Transverse colon (tissue), 4 donors: Measurements from ENCODE around the gene RNASEL. TPM values are rescaled to one million over a fixed set of nuclear protein-coding genes. Genes with fewer than 3 reads are reported as not detected.
A peak's percentile ranks its signal among the peaks of the same experiment; 100 is the strongest.

ENCODE experiments used
- DNase-seq: peaks from one replicate; pipeline ENCODE4 v3.0.0-alpha.2; 2019
- H3K27ac ChIP-seq, 4 donors: fragments of 200-600 bp; sonication (generic); 2 replicates each; pipeline ENCODE4 v1.5.1; 2016 to 2018; ENCODE audit warnings: inconsistent platforms in 4 of 4
- H3K27me3 ChIP-seq: fragments of 200-600 bp; sonication (generic); 2 replicates; pipeline ENCODE4 v1.5.1; 2017; ENCODE audit warnings: inconsistent platforms
- H3K36me3 ChIP-seq, 4 donors: fragments of 200-600 bp; sonication (generic); 2 replicates each; pipeline ENCODE4 v1.5.1; 2017 to 2019; ENCODE audit warnings: inconsistent platforms in 4 of 4
- H3K4me1 ChIP-seq, 4 donors: fragments of 200-600 bp; sonication (generic); 2 replicates each; pipeline ENCODE4 v1.5.1; 2017 to 2020; ENCODE audit warnings: inconsistent platforms in 4 of 4
- H3K4me3 ChIP-seq, 4 donors: fragments of 200-600 bp; sonication (generic); 1 replicate in 1 of 4; 2 replicates in 3 of 4; pipeline versions ENCODE4 v1.5.1 to v1.6.1; 2017 to 2019; ENCODE audit warnings: inconsistent platforms in 4 of 4
- H3K9me3 ChIP-seq, 2 donors: fragments of 200-600 bp; sonication (generic); 2 replicates each; pipeline ENCODE4 v1.5.1; 2017 to 2019; ENCODE audit warnings: inconsistent platforms in 2 of 2
- CTCF ChIP-seq, 5 experiments: fragments of 200-600 bp in 3 of 5; fragments of 450-650 bp in 2 of 5; sonication (generic) in 3 of 5; IDR thresholded peaks; 1 replicate in 2 of 5; 2 replicates in 3 of 5; pipeline ENCODE4 v1.5.1; 2016 to 2017; ENCODE audit warnings: antibody characterized with exemption in 5 of 5, inconsistent platforms in 3 of 5, mild to moderate bottlenecking in 2 of 5, moderate library complexity in 1 of 5
- EP300 ChIP-seq: sonication (generic); formaldehyde crosslinking; IDR thresholded peaks from one replicate; pipeline ENCODE4 v1.6.1; 2017; ENCODE audit warnings: antibody characterized with exemption, low read depth
- POLR2A ChIP-seq: fragments of 450-650 bp; IDR thresholded peaks from one replicate; pipeline ENCODE4 v1.6.1; 2016; ENCODE audit warnings: antibody characterized with exemption, mild to moderate bottlenecking, moderate library complexity
- POLR2AphosphoS5 ChIP-seq, 3 donors: sonication (generic); formaldehyde crosslinking; IDR thresholded peaks; one replicate each; pipeline ENCODE4 v1.6.1; 2016; ENCODE audit warnings: antibody characterized with exemption in 3 of 3
- WGBS, 2 donors: methylation state at CpG; one replicate each; pipeline ENCODE4 v1.1.5; 2018; ENCODE audit warnings: low coverage in 1 of 2; 5-methylcytosine and 5-hydroxymethylcytosine counted together
- in situ Hi-C, 4 donors: fragments of 200-750 bp; cut with MboI; loops; one replicate each; pipeline versions ENCODE4 v1.15.0 to v1.15.1; 2017; ENCODE audit warnings: low sequenced_read_pairs in 3 of 4, low pct_ligation_motif_present in 1 of 4, low pct_unique_long_range_greater_than_20kb in 1 of 4
- intact Hi-C: fragments of 100-400 bp; cut with DNase I; formaldehyde crosslinking; loops from one replicate; pipeline ENCODE4 v1.15.1; 2023; ENCODE audit warnings: low total_unique reads
- total RNA-seq, 4 donors: library from RNA; depleted of rRNA; stranded (reverse); fragments of >200 nt; gene quantifications; one replicate each; pipeline ENCODE4 v1.1.0, GENCODE V29; 2016

The RNASEL gene
- total RNA-seq, 4 donors from 2014 or later: 9.0 to 19.9 (median 15.4) TPM

GRCh38 chr1:182600036-182600713 is 11.1 kb upstream of the RNASEL start:
- in situ Hi-C loops: loop anchor here in 2 of 4 donors (5.0 kb wide), 1 partner anchor 187 kb away; the partner anchor contains the start of gene NPL (in 2 of the 2)
- Histone ChIP-seq H3K27me3 (no peaks in the 10 kb centered on the region), H3K4me3 (no peak overlapping the region)

GRCh38 chr1:182599339-182599738 is 10.3 kb upstream of the RNASEL start:
- intact Hi-C loops: no loop called here
- H3K27ac ChIP-seq: no peak overlapping the region
- DNase-seq: no peak

More at GRCh38 chr1:182600036-182600713, 11.1 kb upstream of the RNASEL start:
- intact Hi-C loops: loop anchor here (2.0 kb wide), 1 partner anchor 183 kb away; no protein-coding TSS in a partner anchor
- TF ChIP-seq POLR2A (no peak), POLR2AphosphoS5 (IDR thresholded peaks at IDR 0.05) (no peak), EP300 (no peak), CTCF (IDR thresholded peaks at IDR 0.05) (no peak)
- WGBS, 2 donors: 76 to 100% methylated on average over 3 to 17 of the region's 17 CpGs
- Histone ChIP-seq H3K4me1 (peaks cover 4 to 16% (median 11%) of the 10 kb centered on the region in 4 donors), H3K36me3 (no peaks in the 10 kb centered on the region), H3K27ac (no peak overlapping the region), H3K9me3 (no peaks in the 10 kb centered on the region)
- DNase-seq: no peak

GRCh38 chr1:182598296-182598695 is 9.2 kb upstream of the RNASEL start:
- Histone ChIP-seq H3K4me3 (no peak overlapping the region), H3K9me3 (no peaks in the 10 kb centered on the region), H3K4me1 (peaks cover 0 to 2% (median 0%) of the 10 kb centered on the region in 4 donors), H3K27ac (no peak overlapping the region), H3K36me3 (no peaks in the 10 kb centered on the region), H3K27me3 (no peaks in the 10 kb centered on the region)
- intact Hi-C loops (no loop called here), in situ Hi-C loops (loop anchor here in 3 of 4 donors (5.0 to 25.0 kb wide), 4 partner anchors 153 to 511 kb away; partner anchors contain the start of gene NPL (in 1 of the 3))
- TF ChIP-seq CTCF (IDR thresholded peaks at IDR 0.05) (no peak), EP300 (no peak)
- WGBS, 2 donors: 68% methylated on average over 5 of the region's 5 CpGs; no CpG with 5 or more reads in 1 of the 2 donors
- no peak for DNase-seq

More at GRCh38 chr1:182599339-182599738, 10.3 kb upstream of the RNASEL start:
- H3K4me3 ChIP-seq: no peak overlapping the region
- in situ Hi-C loops: loop anchor here in 3 of 4 donors (5.0 to 25.0 kb wide), 4 partner anchors 155 to 512 kb away; partner anchors contain the start of gene NPL (in 1 of the 3)
- 90% methylated on average over 6 of the region's 6 CpGs; no CpG with 5 or more reads in 1 of the 2 donors for WGBS, 2 donors
- H3K9me3 ChIP-seq: no peaks in the 10 kb centered on the region
- H3K27me3 ChIP-seq: no peaks in the 10 kb centered on the region
- H3K36me3 ChIP-seq: no peaks in the 10 kb centered on the region
- TF ChIP-seq POLR2AphosphoS5 (IDR thresholded peaks at IDR 0.05) (no peak), CTCF (IDR thresholded peaks at IDR 0.05) (peak in 1 of 5 experiments; percentile 17), EP300 (no peak)
- peaks cover 4 to 11% (median 7%) of the 10 kb centered on the region in 4 donors for H3K4me1 ChIP-seq

- Histone ChIP-seq H3K9me3 (no peaks in the 10 kb centered on the region), H3K27me3 (no peaks in the 10 kb centered on the region), H3K36me3 (no peaks in the 10 kb centered on the region), H3K4me3 (no peak overlapping the region), H3K4me1 (no peaks in the 10 kb centered on the region), H3K27ac (no peak overlapping the region)
- intact Hi-C loops (no loop called here), in situ Hi-C loops (loop anchor here in 3 of 4 donors (5.0 to 25.0 kb wide), 4 partner anchors 152 to 510 kb away; partner anchors contain the start of gene NPL (in 1 of the 3))
- WGBS, 2 donors: 94 to 95% methylated on average over 6 of the region's 6 CpGs
- no peak for DNase-seq
- TF ChIP-seq CTCF (IDR thresholded peaks at IDR 0.05): no peak
- TF ChIP-seq POLR2A: no peak
- TF ChIP-seq EP300: no peak
- no peak for TF ChIP-seq POLR2AphosphoS5 (IDR thresholded peaks at IDR 0.05)
Measured at GRCh38 chr1:182596934-182597333, 7.9 kb upstream of the RNASEL start.
